Panc1 (cell line): ENCODE data around the gene ZDHHC13.

Experiments
- POLR2AphosphoS5 ChIP-seq: IDR thresholded peaks from 2 replicates; pipeline ENCODE4 v1.6.1; 2012; ENCODE audit warnings: mild to moderate bottlenecking, low read depth, low read length, moderate library complexity
- SIN3A ChIP-seq: IDR thresholded peaks from 2 replicates; pipeline ENCODE4 v1.6.1; 2012; ENCODE audit warnings: low read depth, mild to moderate bottlenecking, low read length, moderate library complexity, borderline replicate concordance; ENCODE audit not compliant: insufficient read depth
- TCF7L2 ChIP-seq: IDR thresholded peaks from 2 replicates; pipeline ENCODE4 v1.6.1; 2011; ENCODE audit warnings: mild to moderate bottlenecking, low read depth, low read length, inconsistent platforms
- TF ChIP-seq, protein P1 (sequence below): fragments of 450-650 bp; IDR thresholded peaks from 2 replicates; pipeline ENCODE4 v1.5.1; 2017; ENCODE audit warnings: mild to moderate bottlenecking
- TF ChIP-seq, protein P2 (sequence below), 2 experiments: IDR thresholded peaks; 2 replicates each; pipeline ENCODE4 v1.6.1; 2011 to 2012; ENCODE audit warnings: low read depth in 2 of 2, control low read depth in 1 of 2, low read length in 1 of 2, mild to moderate bottlenecking in 1 of 2, moderate library complexity in 1 of 2; ENCODE audit not compliant: insufficient read depth in 1 of 2

DNA sequence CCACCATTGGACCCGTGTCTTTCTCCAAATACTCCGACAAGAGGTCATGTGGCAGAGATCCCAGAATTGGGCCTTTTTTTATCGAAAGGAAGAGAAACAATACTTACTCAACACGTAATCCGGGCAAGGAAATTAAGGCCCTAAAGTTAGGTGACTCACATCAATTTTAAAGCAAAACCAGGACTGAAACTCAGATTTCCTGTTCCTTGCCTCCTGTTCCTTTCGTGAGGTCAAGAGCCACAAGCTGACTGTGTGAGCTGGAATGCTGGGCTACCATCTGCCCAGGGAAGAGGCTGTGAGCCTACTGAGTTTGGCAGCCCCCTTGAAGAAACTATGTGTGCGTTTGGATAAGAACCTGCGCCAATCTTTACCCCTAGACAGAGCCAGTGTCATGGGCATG is 29.3 kb upstream of the ZDHHC13 start:
- TF ChIP-seq, protein P1, sequence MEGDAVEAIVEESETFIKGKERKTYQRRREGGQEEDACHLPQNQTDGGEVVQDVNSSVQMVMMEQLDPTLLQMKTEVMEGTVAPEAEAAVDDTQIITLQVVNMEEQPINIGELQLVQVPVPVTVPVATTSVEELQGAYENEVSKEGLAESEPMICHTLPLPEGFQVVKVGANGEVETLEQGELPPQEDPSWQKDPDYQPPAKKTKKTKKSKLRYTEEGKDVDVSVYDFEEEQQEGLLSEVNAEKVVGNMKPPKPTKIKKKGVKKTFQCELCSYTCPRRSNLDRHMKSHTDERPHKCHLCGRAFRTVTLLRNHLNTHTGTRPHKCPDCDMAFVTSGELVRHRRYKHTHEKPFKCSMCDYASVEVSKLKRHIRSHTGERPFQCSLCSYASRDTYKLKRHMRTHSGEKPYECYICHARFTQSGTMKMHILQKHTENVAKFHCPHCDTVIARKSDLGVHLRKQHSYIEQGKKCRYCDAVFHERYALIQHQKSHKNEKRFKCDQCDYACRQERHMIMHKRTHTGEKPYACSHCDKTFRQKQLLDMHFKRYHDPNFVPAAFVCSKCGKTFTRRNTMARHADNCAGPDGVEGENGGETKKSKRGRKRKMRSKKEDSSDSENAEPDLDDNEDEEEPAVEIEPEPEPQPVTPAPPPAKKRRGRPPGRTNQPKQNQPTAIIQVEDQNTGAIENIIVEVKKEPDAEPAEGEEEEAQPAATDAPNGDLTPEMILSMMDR: no peak
- no peak for TF ChIP-seq POLR2AphosphoS5
- TF ChIP-seq, protein P2, sequence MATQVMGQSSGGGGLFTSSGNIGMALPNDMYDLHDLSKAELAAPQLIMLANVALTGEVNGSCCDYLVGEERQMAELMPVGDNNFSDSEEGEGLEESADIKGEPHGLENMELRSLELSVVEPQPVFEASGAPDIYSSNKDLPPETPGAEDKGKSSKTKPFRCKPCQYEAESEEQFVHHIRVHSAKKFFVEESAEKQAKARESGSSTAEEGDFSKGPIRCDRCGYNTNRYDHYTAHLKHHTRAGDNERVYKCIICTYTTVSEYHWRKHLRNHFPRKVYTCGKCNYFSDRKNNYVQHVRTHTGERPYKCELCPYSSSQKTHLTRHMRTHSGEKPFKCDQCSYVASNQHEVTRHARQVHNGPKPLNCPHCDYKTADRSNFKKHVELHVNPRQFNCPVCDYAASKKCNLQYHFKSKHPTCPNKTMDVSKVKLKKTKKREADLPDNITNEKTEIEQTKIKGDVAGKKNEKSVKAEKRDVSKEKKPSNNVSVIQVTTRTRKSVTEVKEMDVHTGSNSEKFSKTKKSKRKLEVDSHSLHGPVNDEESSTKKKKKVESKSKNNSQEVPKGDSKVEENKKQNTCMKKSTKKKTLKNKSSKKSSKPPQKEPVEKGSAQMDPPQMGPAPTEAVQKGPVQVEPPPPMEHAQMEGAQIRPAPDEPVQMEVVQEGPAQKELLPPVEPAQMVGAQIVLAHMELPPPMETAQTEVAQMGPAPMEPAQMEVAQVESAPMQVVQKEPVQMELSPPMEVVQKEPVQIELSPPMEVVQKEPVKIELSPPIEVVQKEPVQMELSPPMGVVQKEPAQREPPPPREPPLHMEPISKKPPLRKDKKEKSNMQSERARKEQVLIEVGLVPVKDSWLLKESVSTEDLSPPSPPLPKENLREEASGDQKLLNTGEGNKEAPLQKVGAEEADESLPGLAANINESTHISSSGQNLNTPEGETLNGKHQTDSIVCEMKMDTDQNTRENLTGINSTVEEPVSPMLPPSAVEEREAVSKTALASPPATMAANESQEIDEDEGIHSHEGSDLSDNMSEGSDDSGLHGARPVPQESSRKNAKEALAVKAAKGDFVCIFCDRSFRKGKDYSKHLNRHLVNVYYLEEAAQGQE (IDR thresholded peaks at IDR 0.05; ENCODE audit: insufficient read depth in 1 of 2, low read depth in 2 of 2, low read length in 1 of 2): no peak
- TF ChIP-seq TCF7L2: no peak
- TF ChIP-seq SIN3A: no peak
